ENCODE measurements around the gene IFITM10.

- TF ChIP-seq CTCF (IDR thresholded peaks at IDR 0.05) (no peak), POLR2A (IDR thresholded peaks at IDR 0.05) (no peak)
Measured at GRCh38 chr11:1732418-1733008, 17.9 kb downstream of the IFITM10 start.
